Measurements from ENCODE around the gene JARID2. TPM values are rescaled to one million over a fixed set of nuclear protein-coding genes. Genes with fewer than 3 reads are reported as not detected.

Gene JARID2
- total and polyA plus RNA-seq, 9 of the 15 experiments (the other 6 are each of a cell fraction or from before 2014, with no cell fraction given): 5.0 to 29.0 (median 15.6) TPM

- TF ChIP-seq LARP7 (IDR thresholded peaks at IDR 0.05) (peak; percentile 63; the same call in 1 of the 2 replicates), CEBPG (CRISPR knock-in tag; IDR thresholded peaks at IDR 0.05) (no peak), CEBPG (tag; conservative IDR thresholded peaks at IDR 0.05 in 1 of 2, IDR thresholded peaks at IDR 0.05 in 1 of 2) (0 out of 4 replicates have a peak, but pooled peaks have one; percentile 5 to 17), SNRNP70 (optimal IDR thresholded peaks at IDR 0.05; ENCODE audit: low read depth, low read length) (no peak), ZNF518B (CRISPR knock-in tag; IDR thresholded peaks at IDR 0.05) (no peak), KAT8 (IDR thresholded peaks at IDR 0.05; ENCODE audit: low read depth) (no peak), ZNF197 (CRISPR knock-in tag; IDR thresholded peaks at IDR 0.05; ENCODE audit: low read depth) (no peak; the same call in 1 of the 2 replicates), HBP1 (CRISPR knock-in tag; IDR thresholded peaks at IDR 0.05) (0 out of 2 replicates have a peak, but pooled peaks have one; percentile 39), ZNF707 (CRISPR knock-in tag; conservative IDR thresholded peaks at IDR 0.05) (no peak), AFF4 (CRISPR knock-in tag; IDR thresholded peaks at IDR 0.05) (0 out of 2 replicates have a peak, but pooled peaks have one; percentile 8), NFRKB (IDR thresholded peaks at IDR 0.05; ENCODE audit: low read depth) (0 out of 2 replicates have a peak, but pooled peaks have one; percentile 41), CGGBP1 (CRISPR knock-in tag; IDR thresholded peaks at IDR 0.05) (no peak), MECOM (CRISPR knock-in tag; IDR thresholded peaks at IDR 0.05) (no peak), NR2C1 (IDR thresholded peaks at IDR 0.05) (no peak), NR2C1 (tag; IDR thresholded peaks at IDR 0.05) (no peak), YBX1 (IDR thresholded peaks at IDR 0.05) (no peak), IRF9 (tag; IDR thresholded peaks at IDR 0.05) (no peak), SIN3A (IDR thresholded peaks at IDR 0.05; ENCODE audit: borderline replicate concordance in 2 of 2, control insufficient read depth in 1 of 2, low read depth in 2 of 2, low read length in 2 of 2) (peak in 1 of 2 experiments; percentile 10; a peak in 1 of 4 replicates)
Observed at GRCh38 chr6:15246217-15246665, 372 bp downstream of the JARID2 start (continued).

Measured in K562 (cell line).